ENCODE results near the gene NUDT5.

GRCh38 chr10:12150163-12150562 is 45.5 kb downstream of the NUDT5 start:
- TF ChIP-seq CTCF (IDR thresholded peaks at IDR 0.05) (no peak), POLR2A (IDR thresholded peaks at IDR 0.05) (no peak)

Data from gastroesophageal sphincter (tissue), 3 donors.